WERI-Rb-1 (cell line): Measurements from ENCODE around the gene MDH1.

Experiments
- DNase-seq: peaks from one replicate; pipeline ENCODE4 v3.0.0-alpha.2; 2020
- H3K27ac ChIP-seq: fragments of 250-450 bp; sonication (Bioruptor Pico); 2 replicates; pipeline ENCODE4 v1.5.1; 2020; ENCODE audit warnings: mild to moderate bottlenecking, moderate library complexity
- H3K27me3 ChIP-seq: fragments of 250-450 bp; sonication (Bioruptor Pico); 2 replicates; pipeline ENCODE4 v1.5.1; 2021; ENCODE audit warnings: mild to moderate bottlenecking, low read depth, moderate library complexity; ENCODE audit not compliant: insufficient read depth, severe bottlenecking
- H3K36me3 ChIP-seq: fragments of 250-450 bp; sonication (Bioruptor Pico); 2 replicates; pipeline ENCODE4 v1.5.1; 2020; ENCODE audit warnings: mild to moderate bottlenecking, moderate library complexity
- H3K4me3 ChIP-seq: 2 replicates; pipeline ENCODE4 v1.5.1; 2011; ENCODE audit warnings: low read depth, mild to moderate bottlenecking, control low read depth, low read length
- H3K9me3 ChIP-seq: fragments of 250-450 bp; sonication (Bioruptor Pico); 2 replicates; pipeline ENCODE4 v1.5.1; 2021; ENCODE audit warnings: mild to moderate bottlenecking, moderate library complexity; ENCODE audit not compliant: severe bottlenecking
- CTCF ChIP-seq: IDR thresholded peaks from 2 replicates; pipeline ENCODE4 v1.5.1; 2011; ENCODE audit warnings: low read depth, mild to moderate bottlenecking, control low read depth, inconsistent platforms, low read length

MDH1 gene

GRCh38 chr2:63581298-63581961, 7.3 kb upstream of the MDH1 start:
- no peaks in the 10 kb centered on the region for H3K36me3 ChIP-seq
- no peaks in the 10 kb centered on the region for H3K27me3 ChIP-seq
- DNase-seq, result no peak
- H3K27ac ChIP-seq, result no peak overlapping the region
- no peaks in the 10 kb centered on the region for H3K9me3 ChIP-seq
- TF ChIP-seq CTCF, result no peak
- H3K4me3 ChIP-seq, result no peak overlapping the region

- no peak overlapping the region for H3K27ac ChIP-seq
- H3K36me3 ChIP-seq, result no peaks in the 10 kb centered on the region
- H3K27me3 ChIP-seq, result no peaks in the 10 kb centered on the region
- no peaks in the 10 kb centered on the region for H3K9me3 ChIP-seq
- DNase-seq, result no peak
- no peak for TF ChIP-seq CTCF
- no peak overlapping the region for H3K4me3 ChIP-seq
Observed at GRCh38 chr2:63582873-63583272, 5.9 kb upstream of the MDH1 start.

- H3K9me3 ChIP-seq, result no peaks in the 10 kb centered on the region
- peak overlapping the region; percentile 82 for H3K4me3 ChIP-seq
- no peak for DNase-seq
- H3K36me3 ChIP-seq, result peaks cover 25% of the 10 kb centered on the region
- peak overlapping the region; percentile 87 for H3K27ac ChIP-seq
- no peaks in the 10 kb centered on the region for H3K27me3 ChIP-seq
- no peak for TF ChIP-seq CTCF
Observed at GRCh38 chr2:63587814-63588384, 864 bp upstream of the MDH1 start.

- no peak for DNase-seq
- H3K4me3 ChIP-seq, result peak overlapping the region; percentile 82
- TF ChIP-seq CTCF, result no peak
- H3K27ac ChIP-seq, result peak overlapping the region; percentile 87
- H3K36me3 ChIP-seq, result peaks cover 34% of the 10 kb centered on the region
- no peaks in the 10 kb centered on the region for H3K9me3 ChIP-seq
- no peaks in the 10 kb centered on the region for H3K27me3 ChIP-seq
Observed at GRCh38 chr2:63589148-63589958, 590 bp downstream of the MDH1 start.

- H3K27me3 ChIP-seq, result no peaks in the 10 kb centered on the region
- DNase-seq, result no peak
- H3K36me3 ChIP-seq, result peaks cover 49% of the 10 kb centered on the region
- H3K9me3 ChIP-seq, result no peaks in the 10 kb centered on the region
- TF ChIP-seq CTCF, result no peak
- H3K4me3 ChIP-seq, result no peak overlapping the region
- no peak overlapping the region for H3K27ac ChIP-seq
Observed at GRCh38 chr2:63590626-63591408, 2.1 kb downstream of the MDH1 start.
